Measurements from ENCODE around the gene GNB2.
"Not testable (repeated sequence)": the region's sequence is repeated elsewhere in the genome, so short reads cannot be mapped to it uniquely, and the experiment has no call there.

Gene GNB2

DNA sequence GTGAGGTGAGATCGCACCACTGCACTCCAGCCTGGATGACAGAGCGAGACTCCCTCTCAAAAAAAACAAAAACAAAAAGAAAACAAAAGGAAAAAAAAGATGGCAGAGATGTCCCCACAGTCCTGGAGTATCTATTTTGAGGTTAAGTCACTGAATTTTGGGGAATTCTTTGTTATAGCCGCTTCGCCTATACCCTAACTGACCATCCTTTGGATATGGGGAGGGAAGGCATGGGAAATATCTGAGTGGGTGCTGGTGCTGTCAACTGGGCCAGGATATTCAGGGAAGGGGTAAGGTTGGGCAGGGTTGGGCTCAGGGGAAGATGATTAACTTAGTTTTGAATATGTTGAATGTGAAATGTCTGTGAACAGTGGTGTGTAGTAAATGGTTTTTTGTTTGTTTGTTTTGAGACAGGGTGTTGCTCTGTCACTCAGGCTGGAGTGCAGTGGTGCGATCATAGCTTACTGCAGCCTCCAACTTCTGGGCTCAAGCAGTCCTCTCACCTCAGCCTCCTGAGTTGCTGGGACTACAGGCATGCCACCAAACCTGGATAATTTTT is 8.3 kb upstream of the GNB2 start:
- no peak for DNase-seq

DNA sequence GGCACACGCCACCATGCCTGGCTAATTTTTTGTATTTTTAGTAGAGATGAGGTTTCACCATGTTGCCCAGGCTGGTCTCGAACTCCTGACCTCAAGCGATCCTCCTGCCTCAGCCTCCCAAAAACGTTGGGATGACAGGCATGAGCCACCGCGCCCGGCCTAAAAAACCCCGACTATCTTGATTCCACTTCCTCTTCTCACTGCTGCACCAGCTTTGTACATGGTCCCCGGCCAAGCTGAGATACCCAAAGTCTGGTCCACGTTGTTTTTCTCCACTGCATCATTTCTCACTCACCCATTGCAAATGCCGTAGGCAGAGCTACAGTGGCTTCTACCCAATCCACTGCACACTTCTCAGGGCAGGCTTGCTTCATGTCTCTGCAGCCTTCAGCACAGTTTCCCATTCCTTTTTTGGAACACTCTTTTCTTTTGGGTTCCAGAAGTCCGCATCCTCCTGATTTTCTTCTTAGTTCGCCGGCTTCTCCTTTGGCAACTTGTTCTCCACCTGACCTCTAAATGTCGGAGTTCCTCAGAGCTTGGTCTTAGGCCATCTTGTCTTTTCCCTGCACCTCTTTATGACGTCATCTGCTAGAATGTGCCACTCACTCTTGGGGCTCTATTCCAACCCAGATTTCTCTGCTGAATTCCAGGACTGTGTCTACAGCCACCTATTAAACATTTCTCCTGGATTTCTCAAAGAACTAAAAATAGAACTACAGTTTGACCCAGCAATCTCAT is 6.0 kb upstream of the GNB2 start:
- DNase-seq, result no peak

- DNase-seq, result no peak
Measured at GRCh38 chr7:100668069-100668449, 5.5 kb upstream of the GNB2 start.

DNA sequence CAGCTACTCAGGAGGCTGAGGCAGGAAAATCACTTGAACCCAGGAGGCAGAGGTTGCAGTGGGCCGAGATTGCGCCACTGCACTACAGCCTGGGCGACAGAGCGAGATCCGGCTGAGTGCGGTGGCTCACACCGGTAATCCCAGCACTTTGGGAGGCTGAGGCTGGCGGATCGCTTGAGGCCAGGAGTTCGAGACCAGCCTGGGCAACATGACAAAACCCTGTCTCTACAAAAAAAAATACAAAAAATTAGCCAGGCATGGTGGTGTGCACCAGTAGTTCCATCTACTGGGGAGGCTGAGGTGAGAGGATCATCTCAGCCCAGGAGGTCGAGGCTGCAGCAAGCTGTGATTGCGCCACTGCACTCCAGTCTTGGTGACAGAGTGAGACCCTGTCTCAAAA is 4.4 kb upstream of the GNB2 start:
- DNase-seq, result not testable (repeated sequence)

GRCh38 chr7:100670074-100670473 is 3.5 kb upstream of the GNB2 start:
- no peak for DNase-seq

GRCh38 chr7:100671353-100672327 is 1.9 kb upstream of the GNB2 start:
- DNase-seq, result no peak

GRCh38 chr7:100673942-100674410 is 436 bp downstream of the GNB2 start:
- peak; percentile 45 to 52 for DNase-seq

GRCh38 chr7:100674411-100675104 is 1.0 kb downstream of the GNB2 start:
- DNase-seq, result no peak

DNA sequence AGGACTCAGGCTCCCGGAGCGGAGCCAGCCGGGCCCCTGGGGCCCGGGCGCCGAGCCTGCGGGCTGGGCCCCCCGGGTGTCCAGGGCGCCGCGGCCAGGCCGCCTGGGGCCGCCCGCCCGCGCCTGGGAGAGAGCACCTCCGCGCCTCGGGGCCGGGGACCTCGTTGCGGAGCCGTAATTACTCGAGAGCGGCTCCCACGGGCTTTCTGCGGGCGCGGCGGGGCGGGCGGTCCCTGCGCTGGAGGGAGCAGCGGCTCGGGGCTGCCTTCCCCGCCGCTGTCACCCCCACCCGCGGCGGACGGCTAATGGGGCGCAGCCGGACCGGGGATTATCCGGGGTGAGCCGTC is 1.5 kb downstream of the GNB2 start:
- no peak for DNase-seq

DNA sequence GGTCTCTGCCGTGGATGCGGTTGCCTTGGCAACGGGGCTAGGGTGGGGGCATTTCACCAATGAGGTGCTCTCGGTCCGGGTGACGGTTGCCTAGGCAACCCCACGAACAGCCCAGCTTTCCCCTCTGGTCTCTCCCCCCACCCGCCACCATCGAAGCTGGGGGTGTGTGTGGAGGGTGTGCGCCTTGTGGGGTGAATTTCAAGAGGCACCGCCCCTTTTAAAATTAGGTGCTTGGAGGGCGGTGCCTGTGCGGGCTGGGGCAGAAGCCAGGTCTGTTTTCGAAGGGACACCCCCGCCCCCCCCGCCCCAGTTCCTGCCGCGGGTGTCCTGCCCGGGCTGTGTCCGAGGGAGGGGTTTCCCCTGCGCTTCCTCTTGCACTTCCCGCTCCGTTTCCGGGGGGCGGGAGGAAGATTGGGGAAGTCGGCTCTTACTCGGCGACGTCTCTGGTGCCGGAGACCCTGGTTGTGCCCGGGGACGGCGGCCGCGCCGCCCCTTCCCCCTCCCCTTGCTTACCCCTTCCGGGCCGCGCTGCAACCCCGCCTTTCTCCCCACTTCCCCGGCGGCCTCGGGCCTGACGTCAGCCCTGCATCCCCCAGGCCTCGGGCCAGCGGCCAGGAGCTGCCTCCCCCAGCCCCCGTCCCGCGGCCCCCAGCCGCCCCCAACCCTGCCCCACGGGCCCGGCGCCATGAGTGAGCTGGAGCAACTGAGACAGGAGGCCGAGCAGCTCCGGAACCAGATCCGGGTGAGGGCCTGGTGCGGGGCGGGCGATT is 2.2 kb downstream of the GNB2 start:
- peak; percentile 80 to 84 for DNase-seq

DNA sequence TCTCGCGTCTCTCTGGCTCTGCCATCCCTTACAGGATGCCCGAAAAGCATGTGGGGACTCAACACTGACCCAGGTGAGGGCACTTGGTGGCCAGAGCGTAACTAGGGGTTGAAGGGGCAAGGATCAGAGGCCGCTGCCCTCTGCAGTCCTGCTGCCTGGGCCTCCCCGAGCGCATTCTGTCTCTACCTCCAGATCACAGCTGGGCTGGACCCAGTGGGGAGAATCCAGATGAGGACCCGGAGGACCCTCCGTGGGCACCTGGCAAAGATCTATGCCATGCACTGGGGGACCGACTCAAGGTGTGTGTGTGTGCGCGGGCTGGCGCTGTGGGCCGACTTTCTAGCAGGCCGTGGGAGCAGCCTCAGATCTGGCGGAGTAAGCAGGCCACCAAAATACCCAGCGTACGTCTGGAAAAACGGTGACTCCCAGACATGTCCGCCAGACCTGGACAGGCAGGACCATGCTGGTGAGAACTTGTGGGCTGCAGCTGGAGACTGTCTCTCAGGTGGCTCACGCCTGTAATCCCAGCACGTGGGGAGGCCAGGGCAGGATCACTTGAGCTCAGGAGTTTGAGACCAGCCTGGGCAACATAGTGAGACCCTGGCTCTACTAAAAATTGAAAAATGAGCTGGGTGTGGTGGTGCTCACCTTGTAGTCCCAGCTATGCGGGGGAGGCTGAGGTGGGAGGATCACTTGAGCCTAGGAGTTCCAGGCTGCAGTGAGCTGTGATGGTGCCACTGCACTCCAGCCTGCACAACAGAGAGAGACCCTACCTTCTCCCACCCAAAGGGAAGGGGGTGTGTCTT is 3.2 kb downstream of the GNB2 start:
- no peak for DNase-seq

GRCh38 chr7:100677308-100678267 is 4.0 kb downstream of the GNB2 start:
- no peak for DNase-seq

DNA sequence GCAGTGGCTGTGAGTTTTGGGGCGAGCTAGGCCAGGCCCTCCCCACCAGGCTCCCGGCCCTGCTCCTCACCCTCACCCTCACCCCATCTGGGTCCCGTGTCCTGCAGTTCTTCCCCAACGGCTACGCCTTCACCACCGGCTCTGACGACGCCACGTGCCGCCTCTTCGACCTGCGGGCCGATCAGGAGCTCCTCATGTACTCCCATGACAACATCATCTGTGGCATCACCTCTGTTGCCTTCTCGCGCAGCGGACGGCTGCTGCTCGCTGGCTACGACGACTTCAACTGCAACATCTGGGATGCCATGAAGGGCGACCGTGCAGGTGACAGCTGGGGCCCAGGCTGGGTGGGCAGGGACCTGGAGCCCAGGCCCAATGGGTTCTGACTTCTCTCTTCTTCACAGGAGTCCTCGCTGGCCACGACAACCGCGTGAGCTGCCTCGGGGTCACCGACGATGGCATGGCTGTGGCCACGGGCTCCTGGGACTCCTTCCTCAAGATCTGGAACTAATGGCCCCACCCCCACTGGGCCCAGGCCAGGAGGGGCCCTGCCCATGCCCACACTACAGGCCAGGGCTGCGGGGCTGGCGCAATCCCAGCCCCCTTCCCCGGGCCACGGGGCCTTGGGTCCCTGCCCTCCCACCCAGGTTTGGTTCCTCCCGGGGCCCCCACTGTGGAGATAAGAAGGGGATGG is 4.9 kb downstream of the GNB2 start:
- DNase-seq, result no peak

DNA sequence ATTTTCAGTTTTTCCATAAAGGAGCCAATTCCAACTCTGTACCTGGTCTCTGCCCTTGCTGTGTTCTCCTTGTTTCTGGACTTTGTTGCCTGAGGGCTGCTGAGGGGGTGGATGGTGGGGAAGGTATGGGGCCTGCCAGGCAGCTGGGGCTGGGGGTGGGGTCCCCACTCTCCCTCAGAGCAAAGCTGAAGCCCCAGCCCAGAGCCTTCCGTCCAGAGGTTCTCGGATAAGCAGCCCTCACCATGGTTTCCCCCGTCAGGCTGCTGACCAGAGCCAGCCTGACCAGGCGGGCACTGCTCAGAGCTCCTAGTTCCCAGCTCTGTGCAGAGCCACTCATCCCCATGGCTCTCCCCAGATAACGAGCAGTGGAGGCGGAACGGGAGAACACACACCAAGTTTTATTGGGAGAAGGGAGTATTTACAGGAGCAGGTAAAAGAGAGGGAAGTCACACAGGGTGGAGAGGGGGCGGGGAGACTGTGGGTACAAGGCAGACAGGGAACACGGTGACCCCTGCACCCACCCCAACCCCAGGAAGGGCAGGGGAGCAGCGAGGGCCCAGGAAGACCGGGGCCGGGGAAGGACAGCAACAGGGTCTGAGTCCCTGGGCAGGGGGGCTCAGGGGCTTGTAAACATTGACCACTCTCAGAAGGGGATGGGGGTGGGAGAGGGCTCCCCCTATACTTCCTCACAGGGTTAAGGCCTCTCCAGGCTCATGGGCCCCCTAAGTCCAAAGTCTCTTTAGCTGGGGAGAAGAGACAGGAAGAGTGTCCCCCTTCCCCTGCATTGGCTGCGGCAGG is 5.8 kb downstream of the GNB2 start:
- DNase-seq, result no peak

- DNase-seq, result no peak
Measured at GRCh38 chr7:100679927-100680575, 6.5 kb downstream of the GNB2 start.

GRCh38 chr7:100680576-100681271 is 7.2 kb downstream of the GNB2 start:
- no peak for DNase-seq

- no peak for DNase-seq
Measured at GRCh38 chr7:100681491-100682227, 8.1 kb downstream of the GNB2 start.

Measured in activated CD4-positive, alpha-beta T cell treated with anti-CD3 and anti-CD28 coated beads, Interleukin-2, amount 50 U/mL, for 48 hours (primary cell).